Fibroblast of pulmonary artery (primary cell): ENCODE measurements around the gene RIPK1.
"Not testable (repeated sequence)": the region's sequence is repeated elsewhere in the genome, so short reads cannot be mapped to it uniquely, and the experiment has no call there.

Experiments
- DNase-seq: peaks from one replicate; pipeline ENCODE4 v3.0.0-alpha.2; 2010; ENCODE audit warnings: low read depth
- H3K4me3 ChIP-seq: replicated peaks from 2 replicates; pipeline ENCODE4 v1.5.1; 2011; ENCODE audit warnings: low read depth, mild to moderate bottlenecking, control low read depth, low read length, moderate library complexity
- TF ChIP-seq, protein P1 (sequence below): IDR thresholded peaks from 2 replicates; pipeline ENCODE4 v1.5.1; 2011; ENCODE audit warnings: mild to moderate bottlenecking, control low read depth, low read length, inconsistent platforms; ENCODE audit errors: missing control alignments

The RIPK1 gene

DNA sequence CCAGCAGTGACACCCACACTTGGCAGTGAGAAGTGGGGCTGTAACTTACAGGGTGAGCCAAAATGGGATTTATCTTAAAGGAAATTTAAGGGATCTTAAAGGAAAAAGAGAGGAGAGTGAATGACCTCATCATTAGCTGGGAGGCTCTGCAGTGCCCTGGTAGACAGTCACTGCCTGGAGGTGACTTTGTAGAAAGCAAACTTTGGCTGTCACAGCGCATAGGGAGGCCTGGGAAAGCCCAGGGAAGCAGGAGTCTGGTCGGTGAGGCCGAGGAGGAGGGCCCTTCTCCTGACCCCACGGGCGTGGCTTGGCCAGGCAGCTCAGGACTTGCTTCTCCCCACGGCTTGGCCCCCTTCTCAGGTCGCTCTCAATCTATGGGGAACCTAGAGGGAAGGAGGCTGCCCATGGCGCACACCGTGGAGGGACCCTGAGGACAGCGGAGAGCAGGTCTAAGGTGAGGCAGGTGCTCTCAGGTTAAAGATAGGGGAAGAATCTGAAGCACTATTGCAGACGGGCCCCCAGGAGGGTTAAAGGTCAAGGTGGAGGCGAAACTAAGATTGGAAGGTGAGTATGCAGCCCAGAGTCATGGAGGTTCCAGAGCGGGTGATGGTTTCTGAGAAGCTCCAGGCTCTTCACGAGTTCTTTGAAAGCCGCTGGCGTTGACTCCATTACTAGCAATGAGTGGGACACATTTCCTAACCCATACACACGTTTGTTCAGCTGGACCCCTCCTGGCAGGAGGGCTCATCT is 15.6 kb upstream of the RIPK1 start:
- no peak for DNase-seq
- TF ChIP-seq, protein P1, sequence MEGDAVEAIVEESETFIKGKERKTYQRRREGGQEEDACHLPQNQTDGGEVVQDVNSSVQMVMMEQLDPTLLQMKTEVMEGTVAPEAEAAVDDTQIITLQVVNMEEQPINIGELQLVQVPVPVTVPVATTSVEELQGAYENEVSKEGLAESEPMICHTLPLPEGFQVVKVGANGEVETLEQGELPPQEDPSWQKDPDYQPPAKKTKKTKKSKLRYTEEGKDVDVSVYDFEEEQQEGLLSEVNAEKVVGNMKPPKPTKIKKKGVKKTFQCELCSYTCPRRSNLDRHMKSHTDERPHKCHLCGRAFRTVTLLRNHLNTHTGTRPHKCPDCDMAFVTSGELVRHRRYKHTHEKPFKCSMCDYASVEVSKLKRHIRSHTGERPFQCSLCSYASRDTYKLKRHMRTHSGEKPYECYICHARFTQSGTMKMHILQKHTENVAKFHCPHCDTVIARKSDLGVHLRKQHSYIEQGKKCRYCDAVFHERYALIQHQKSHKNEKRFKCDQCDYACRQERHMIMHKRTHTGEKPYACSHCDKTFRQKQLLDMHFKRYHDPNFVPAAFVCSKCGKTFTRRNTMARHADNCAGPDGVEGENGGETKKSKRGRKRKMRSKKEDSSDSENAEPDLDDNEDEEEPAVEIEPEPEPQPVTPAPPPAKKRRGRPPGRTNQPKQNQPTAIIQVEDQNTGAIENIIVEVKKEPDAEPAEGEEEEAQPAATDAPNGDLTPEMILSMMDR = no peak
- no peak overlapping the region for H3K4me3 ChIP-seq

DNA sequence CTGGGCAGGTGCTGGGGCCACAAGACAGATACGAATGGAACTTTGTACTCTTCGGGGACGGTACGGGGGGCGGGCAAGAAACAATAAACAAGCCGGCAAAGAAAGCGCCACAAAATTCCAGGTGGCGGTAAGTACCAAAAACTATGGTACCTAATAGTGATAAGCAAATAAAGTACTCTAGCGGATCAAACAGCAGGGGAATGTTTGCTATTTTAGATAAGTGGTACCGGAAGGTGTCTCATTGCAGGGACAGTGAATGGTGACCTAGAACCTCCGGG is 15.1 kb upstream of the RIPK1 start:
- H3K4me3 ChIP-seq = peak overlapping the region; percentile 49
- DNase-seq = no peak
- TF ChIP-seq, protein P1 = no peak

DNA sequence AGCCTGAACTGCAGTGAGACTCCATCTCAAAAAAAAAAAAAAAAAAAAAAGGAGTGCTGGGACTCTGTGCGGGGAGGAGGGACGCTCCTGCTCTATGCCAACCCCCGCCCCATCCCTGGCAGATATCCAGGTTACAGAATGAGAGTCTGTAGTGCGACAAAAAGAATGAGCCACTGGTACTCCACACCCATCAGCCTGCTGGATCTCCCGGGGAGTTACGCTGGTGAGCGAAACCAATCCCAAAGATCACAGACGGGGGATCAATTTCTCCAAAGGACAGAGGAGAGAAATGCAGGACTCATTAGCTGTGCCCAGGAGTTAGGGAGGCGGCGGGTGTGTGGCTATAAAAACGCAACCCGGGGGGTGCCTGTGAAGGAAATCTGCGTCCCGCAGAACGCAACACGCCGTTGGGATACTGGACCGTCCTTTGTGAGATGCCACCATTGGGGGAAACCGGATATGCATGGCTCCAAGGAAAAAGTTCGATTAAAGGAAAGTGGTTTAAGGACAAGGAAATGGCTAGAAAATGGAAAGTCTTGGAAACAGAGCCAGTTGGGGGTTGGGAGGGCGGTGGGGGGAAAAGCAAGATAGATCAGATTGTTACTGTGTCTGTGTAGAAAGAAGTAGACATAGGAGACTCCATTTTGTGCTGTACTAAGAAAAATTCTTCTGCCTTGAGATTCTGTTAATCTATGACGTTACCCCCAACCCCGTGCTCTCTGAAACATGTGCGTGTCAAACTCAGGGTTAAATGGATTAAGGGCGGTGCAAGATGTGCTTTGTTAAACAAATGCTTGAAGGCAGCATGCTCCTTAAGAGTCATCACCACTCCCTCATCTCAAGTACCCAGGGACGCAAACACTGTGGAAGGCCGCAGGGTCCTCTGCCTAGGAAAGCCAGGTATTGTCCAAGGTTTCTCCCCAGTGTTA is 13.8 kb upstream of the RIPK1 start:
- peak; percentile 27 for DNase-seq
- H3K4me3 ChIP-seq = peak overlapping the region; percentile 47

DNA sequence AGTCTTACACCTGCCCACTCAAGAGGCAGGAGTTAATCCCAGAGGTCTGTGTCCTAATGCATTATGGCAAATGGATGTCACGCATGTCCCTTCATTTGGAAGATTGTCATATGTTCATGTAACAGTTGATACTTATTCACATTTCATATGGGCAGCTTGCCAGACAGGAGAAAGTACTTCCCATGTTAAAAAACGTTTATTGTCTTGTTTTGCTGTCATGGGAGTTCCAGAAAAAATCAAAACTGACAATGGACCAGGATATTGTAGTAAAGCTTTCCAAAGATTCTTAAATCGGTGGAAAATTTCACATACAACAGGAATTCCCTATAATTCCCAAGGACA is 13.2 kb upstream of the RIPK1 start:
- H3K4me3 ChIP-seq = not testable (repeated sequence)

DNA sequence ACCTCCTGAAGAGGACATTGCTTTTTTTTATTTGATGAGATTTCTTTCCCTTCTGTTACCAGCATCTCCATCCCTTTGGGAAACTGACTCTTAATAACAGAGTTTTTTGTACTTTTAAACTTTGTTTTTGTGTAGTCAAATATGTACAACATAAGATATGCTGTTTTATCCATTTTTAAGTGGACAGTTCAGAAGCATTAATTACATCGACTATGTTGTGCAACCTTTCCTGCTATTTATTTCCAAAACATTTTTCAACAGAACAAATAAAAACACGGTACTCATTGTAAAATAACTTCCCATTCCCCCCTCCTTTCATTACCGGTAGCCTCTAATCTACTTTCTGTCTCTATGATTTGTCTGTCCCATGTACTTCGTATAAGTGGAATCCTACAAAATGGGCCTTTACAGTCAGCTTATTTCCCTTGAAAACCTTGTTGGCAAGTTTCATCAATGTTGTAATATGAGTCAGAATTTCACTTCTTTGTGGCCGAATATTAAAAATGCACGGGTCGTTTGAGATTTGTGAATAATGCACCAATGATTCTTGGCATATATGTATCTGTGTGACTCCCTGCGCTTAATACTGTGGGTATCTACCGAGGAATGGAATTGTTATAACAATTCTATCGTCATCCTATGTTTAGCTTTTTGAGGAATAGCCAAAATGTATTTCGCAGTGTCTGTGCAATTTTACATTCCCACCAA is 11.1 kb upstream of the RIPK1 start:
- no peak for DNase-seq
- no peak overlapping the region for H3K4me3 ChIP-seq
- TF ChIP-seq, protein P1 = no peak

More for the DNA sequence above, 13.2 kb upstream of the RIPK1 start:
- DNase-seq = not testable (repeated sequence)

DNA sequence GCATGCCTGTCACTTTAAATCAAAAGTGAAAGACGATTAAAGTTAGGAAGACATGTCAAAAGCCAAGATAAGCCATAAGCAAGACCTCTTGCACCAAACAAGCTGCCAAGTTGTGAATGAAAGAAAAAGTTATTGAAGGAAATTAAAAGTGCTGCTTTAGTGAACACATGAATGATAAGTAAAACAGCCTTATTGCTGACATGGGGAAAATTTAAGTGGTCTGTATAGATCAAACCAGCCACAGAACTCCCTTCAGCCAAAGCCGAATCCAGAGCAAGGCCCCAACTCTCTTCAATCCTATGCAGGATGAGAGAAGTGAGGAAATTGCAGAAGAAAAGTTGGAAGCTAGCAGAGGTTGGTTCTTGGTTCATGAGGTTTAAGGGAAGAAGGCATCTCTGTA is 9.3 kb upstream of the RIPK1 start:
- TF ChIP-seq, protein P1 = no peak
- no peak overlapping the region for H3K4me3 ChIP-seq
- DNase-seq = no peak

DNA sequence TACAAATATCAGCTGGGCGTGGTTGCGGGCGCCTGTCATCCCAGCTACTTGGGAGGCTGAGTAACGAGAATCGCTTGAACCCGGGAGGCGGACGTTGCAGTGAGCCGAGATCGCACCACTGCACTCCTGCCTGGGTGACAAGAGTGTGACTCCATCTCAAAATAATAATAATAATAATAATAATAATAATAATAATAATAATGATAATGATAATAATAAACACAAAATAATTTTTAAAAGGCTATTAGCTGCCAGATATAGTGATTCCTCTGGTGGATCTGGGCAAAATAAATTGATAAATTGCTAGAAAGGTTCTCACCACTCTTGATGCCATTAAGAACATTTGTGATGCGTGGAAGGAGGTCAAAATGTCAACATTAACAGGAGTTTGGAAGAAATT is 8.2 kb upstream of the RIPK1 start:
- not testable (repeated sequence) for DNase-seq, H3K4me3 ChIP-seq

DNA sequence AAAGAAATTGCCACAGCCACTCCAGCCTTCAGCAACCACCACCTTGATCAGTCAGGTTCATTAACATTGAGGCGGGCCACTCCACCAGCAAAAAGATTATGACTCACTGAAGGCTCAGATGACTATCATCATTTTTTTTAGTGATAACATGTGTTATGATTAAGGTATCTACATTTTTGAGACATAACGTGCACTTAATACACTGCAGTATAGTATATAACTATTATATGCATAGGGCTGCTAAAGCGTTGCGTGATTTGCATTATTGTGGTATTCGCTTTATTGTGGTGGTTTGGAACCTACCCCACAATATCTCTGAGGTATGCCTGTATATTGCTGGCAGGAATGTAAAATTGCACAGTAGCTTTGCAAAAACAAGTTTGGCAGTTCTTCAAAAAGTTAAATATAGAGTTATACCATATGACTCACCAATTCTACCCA is 6.8 kb upstream of the RIPK1 start:
- TF ChIP-seq, protein P1 = peak; percentile 38
- H3K4me3 ChIP-seq = no peak overlapping the region

DNA sequence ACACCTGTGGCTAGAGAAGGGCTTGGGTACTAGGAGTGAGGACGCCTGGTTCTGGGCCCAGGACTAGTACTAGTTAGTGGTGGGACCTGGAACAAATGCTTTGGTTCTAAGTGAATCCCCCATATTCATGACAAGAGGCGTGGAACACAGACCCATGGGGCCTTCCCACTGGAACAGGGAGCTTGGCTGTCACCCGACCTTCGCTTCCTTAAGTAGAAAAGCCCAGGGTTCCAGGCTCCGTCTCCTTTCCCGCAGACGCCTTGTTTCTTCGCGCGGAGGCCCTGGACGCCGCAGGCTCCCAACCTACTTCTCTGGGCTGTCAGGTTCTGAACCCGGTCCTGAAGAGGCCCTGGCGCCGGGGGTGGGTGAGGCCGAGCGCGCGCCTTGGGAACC is 5.0 kb upstream of the RIPK1 start:
- DNase-seq = not testable (repeated sequence)
- peak overlapping the region; percentile 74 for H3K4me3 ChIP-seq

More for the DNA sequence above, 6.8 kb upstream of the RIPK1 start:
- peak; percentile 86 for DNase-seq
